ENCODE data around the gene ARL14EP.

DNA sequence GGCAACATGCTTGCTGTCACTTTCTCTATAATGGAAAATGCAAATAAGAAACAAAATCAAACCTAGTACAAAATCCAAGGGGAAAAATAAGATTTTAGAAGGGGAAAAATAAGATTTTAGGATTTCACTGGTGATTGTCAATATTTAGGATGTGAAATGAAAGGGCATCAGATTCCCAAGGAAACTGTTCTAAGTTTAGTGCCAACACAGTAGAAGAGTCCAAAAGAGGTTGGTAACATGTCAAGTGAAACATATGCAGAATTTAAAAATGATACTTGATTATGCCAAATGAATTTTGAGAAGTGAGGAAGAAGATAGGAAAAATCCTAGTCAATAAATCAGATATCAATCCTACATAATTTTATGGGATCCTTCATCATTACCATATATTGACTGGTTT lies 45.7 kb upstream of the ARL14EP start:
- no peak for TF ChIP-seq CTCF (IDR thresholded peaks at IDR 0.05 in 2 of 3, conservative IDR thresholded peaks at IDR 0.05 in 1 of 3; ENCODE audit: borderline replicate concordance in 1 of 3, insufficient read depth in 1 of 3, low read depth in 2 of 3, low read length in 2 of 3)
- no peak for TF ChIP-seq FOSL1 (IDR thresholded peaks at IDR 0.05; ENCODE audit: low read depth)
- no peak for TF ChIP-seq ZNF274 (IDR thresholded peaks at IDR 0.05; ENCODE audit: low read depth, low read length)
- no peak for TF ChIP-seq TCF7L2 (IDR thresholded peaks at IDR 0.05; ENCODE audit: borderline replicate concordance, extremely low read depth, insufficient read depth, insufficient read length)
- no peak for TF ChIP-seq POLR2AphosphoS5 (IDR thresholded peaks at IDR 0.05; ENCODE audit: low read depth, low read length)
